Mammary epithelial cell (primary cell): ENCODE results near the gene AUH.

Experiments used
- EZH2 ChIP-seq: IDR thresholded peaks from 2 replicates; pipeline ENCODE4 v1.6.1; 2012; ENCODE audit warnings: low read length, inconsistent platforms, borderline replicate concordance
- TF ChIP-seq, protein P1 (sequence below), 2 donors: IDR thresholded peaks in 1 of 2; conservative IDR thresholded peaks in 1 of 2; 2 replicates each; pipeline ENCODE4 v1.5.1; 2011 to 2012; ENCODE audit warnings: inconsistent platforms in 2 of 2, low read length in 2 of 2, mild to moderate bottlenecking in 2 of 2, control low read depth in 1 of 2, low read depth in 1 of 2; ENCODE audit not compliant: insufficient read depth in 1 of 2; ENCODE audit errors: extremely low read depth in 1 of 2

DNA sequence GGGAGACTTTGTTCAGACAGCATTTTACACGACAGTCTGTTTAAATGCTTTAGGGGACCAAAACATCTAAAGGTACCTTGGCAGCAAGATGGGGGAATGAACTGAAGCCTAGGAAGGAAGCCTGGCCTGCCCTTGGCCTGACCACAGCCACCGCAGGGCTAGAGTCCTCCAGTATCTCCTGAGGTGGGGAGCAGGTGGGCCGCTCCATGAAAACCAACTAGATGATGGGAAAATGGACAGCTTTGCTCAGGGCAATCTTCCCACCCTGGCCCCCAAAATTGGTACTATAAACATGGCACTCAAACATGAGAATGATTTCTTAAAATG is 153.3 kb downstream of the AUH start:
- TF ChIP-seq EZH2, result no peak
- TF ChIP-seq, protein P1, sequence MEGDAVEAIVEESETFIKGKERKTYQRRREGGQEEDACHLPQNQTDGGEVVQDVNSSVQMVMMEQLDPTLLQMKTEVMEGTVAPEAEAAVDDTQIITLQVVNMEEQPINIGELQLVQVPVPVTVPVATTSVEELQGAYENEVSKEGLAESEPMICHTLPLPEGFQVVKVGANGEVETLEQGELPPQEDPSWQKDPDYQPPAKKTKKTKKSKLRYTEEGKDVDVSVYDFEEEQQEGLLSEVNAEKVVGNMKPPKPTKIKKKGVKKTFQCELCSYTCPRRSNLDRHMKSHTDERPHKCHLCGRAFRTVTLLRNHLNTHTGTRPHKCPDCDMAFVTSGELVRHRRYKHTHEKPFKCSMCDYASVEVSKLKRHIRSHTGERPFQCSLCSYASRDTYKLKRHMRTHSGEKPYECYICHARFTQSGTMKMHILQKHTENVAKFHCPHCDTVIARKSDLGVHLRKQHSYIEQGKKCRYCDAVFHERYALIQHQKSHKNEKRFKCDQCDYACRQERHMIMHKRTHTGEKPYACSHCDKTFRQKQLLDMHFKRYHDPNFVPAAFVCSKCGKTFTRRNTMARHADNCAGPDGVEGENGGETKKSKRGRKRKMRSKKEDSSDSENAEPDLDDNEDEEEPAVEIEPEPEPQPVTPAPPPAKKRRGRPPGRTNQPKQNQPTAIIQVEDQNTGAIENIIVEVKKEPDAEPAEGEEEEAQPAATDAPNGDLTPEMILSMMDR (conservative IDR thresholded peaks at IDR 0.05 in 1 of 2, IDR thresholded peaks at IDR 0.05 in 1 of 2; ENCODE audit: extremely low read depth in 1 of 2, insufficient read depth in 1 of 2, low read depth in 1 of 2, low read length in 2 of 2), result no peak
